ENCODE data around the gene ABL1. TPM values are rescaled to one million over a fixed set of nuclear protein-coding genes. Genes with fewer than 3 reads are reported as not detected.

Gene ABL1
- polyA plus RNA-seq, 1 of the 3 experiments (the other 2 are of a cell fraction), result 24.6 TPM

DNA sequence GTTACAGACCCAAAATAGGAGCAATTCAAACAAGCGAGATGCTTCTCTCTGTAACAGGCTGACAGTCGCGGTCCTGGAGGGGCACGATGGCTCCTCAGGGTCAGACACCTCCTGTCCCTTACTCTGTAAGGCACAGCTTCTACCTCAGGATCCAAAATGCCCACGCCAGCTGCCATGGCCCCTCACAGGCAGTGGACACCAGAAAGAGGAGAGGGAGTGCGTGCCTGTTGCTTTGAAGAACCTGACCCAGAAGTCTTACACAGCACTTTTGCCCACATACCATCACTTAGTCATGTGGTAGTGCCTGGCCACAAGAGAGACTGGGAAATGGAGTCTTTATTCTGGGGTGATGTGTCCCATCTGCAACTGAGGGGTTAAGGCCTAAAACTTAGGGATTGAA lies 11.6 kb upstream of the ABL1 start:
- no peak overlapping the region for H3K9ac ChIP-seq
- no peak overlapping the region; a peak in 1 of 4 replicates for H3K27ac ChIP-seq (ENCODE audit: low read depth in 2 of 2, low read length in 1 of 2)
- no peak overlapping the region for H3K4me2 ChIP-seq
- peaks cover 34% of the 10 kb centered on the region for H3K79me2 ChIP-seq (ENCODE audit: insufficient read depth)
- no peak for DNase-seq
- peaks cover 15 to 31% of the 10 kb centered on the region in 2 experiments; a peak in 3 of 4 replicates for H3K4me1 ChIP-seq (ENCODE audit: control insufficient read depth in 1 of 2, insufficient read depth in 2 of 2, low read depth in 1 of 2, low read length in 1 of 2)
- peaks cover 15% of the 10 kb centered on the region for H3F3A ChIP-seq (replicated peaks; ENCODE audit: insufficient read depth)
- TF ChIP-seq FOXM1 (IDR thresholded peaks at IDR 0.05; ENCODE audit: low read depth) (no peak), RCOR1 (IDR thresholded peaks at IDR 0.05; ENCODE audit: low read length) (no peak), MEF2A (IDR thresholded peaks at IDR 0.05; ENCODE audit: borderline replicate concordance, low read depth) (no peak)
- TF ChIP-seq, protein P1, sequence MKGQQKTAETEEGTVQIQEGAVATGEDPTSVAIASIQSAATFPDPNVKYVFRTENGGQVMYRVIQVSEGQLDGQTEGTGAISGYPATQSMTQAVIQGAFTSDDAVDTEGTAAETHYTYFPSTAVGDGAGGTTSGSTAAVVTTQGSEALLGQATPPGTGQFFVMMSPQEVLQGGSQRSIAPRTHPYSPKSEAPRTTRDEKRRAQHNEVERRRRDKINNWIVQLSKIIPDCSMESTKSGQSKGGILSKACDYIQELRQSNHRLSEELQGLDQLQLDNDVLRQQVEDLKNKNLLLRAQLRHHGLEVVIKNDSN (IDR thresholded peaks at IDR 0.05; ENCODE audit: borderline replicate concordance, low read depth), result peak; percentile 48; the same call in 1 of the 2 replicates
- ChIA-PET POLR2A (no interaction called here), CTCF (interaction anchor here (0.9 to 2.3 kb wide), 4 partner anchors 37 to 91 kb away, joined by 3 to 7 read pairs (median 4); no protein-coding TSS in a partner anchor)
- 99% methylated on average over 5 of the region's 6 CpGs for WGBS (ENCODE audit: low lambda C conversion rate)
- H3K9me3 ChIP-seq, result peaks cover 2% of the 10 kb centered on the region; the same call in 1 of the 2 replicates
- no peaks in the 10 kb centered on the region for H4K20me1 ChIP-seq (ENCODE audit: insufficient read depth)
- H3K4me3 ChIP-seq (ENCODE audit: low read depth in 2 of 2, low read length in 1 of 2), result no peak overlapping the region
- H3K27me3 ChIP-seq (ENCODE audit: insufficient read depth), result no peaks in the 10 kb centered on the region
- H2AFZ ChIP-seq (ENCODE audit: low read depth), result no peak overlapping the region
- H3K36me3 ChIP-seq (replicated peaks in 1 of 2; ENCODE audit: control insufficient read depth in 1 of 2, insufficient read depth in 2 of 2, low read length in 1 of 2), result peaks cover 0 to under 1% of the 10 kb centered on the region in 2 experiments
- H3K9me2 ChIP-seq, result no peaks in the 10 kb centered on the region

DNA sequence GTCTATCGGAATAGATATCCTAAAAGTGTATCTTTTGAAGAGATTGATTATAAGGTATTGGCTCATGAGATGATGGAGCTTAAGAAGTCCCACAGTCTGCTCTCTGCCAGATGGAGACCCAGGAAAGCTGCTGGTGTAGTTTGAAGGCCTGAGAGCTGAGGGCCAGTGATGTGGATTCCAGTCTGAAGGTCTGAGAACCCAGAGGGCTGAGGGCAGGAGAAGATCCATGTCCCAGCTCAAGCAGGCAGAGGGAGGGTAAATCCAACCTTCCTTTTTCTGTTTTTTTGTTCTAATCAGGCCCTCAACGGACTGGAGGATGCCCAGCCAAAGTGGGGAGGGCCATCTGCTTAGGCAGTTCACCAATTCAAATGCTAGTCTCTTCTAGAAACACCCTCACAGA lies 11.0 kb upstream of the ABL1 start:
- ChIA-PET CTCF (interaction anchor here (0.9 to 2.3 kb wide), 4 partner anchors 11 to 92 kb away, joined by 3 to 7 read pairs (median 4); partner anchors contain the start of gene ABL1), POLR2A (no interaction called here)
- Histone ChIP-seq H3K36me3 (replicated peaks in 1 of 2; ENCODE audit: control insufficient read depth in 1 of 2, insufficient read depth in 2 of 2, low read length in 1 of 2) (peaks cover 0 to 7% of the 10 kb centered on the region in 2 experiments), H3K79me2 (ENCODE audit: insufficient read depth) (peaks cover 40% of the 10 kb centered on the region), H3K4me2 (peak overlapping the region; percentile 58; the same call in 1 of the 2 replicates), H3K27me3 (ENCODE audit: insufficient read depth) (no peaks in the 10 kb centered on the region), H3K9ac (no peak overlapping the region; the same call in 1 of the 2 replicates), H2AFZ (ENCODE audit: low read depth) (no peak overlapping the region), H3K4me3 (ENCODE audit: low read depth in 2 of 2, low read length in 1 of 2) (no peak overlapping the region), H4K20me1 (ENCODE audit: insufficient read depth) (no peaks in the 10 kb centered on the region), H3K27ac (ENCODE audit: low read depth in 2 of 2, low read length in 1 of 2) (peak overlapping the region; percentile 79 to 84), H3F3A (replicated peaks; ENCODE audit: insufficient read depth) (peaks cover 15% of the 10 kb centered on the region), H3K4me1 (ENCODE audit: control insufficient read depth in 1 of 2, insufficient read depth in 2 of 2, low read depth in 1 of 2, low read length in 1 of 2) (peaks cover 15 to 31% of the 10 kb centered on the region in 2 experiments; a peak in 3 of 4 replicates), H3K9me2 (no peaks in the 10 kb centered on the region), H3K9me3 (peaks cover 7% of the 10 kb centered on the region; the same call in 1 of the 2 replicates)
- no peak for TF ChIP-seq GATA2 (CRISPR knock-in tag; IDR thresholded peaks at IDR 0.05)
- TF ChIP-seq NFIC (IDR thresholded peaks at IDR 0.05; ENCODE audit: borderline replicate concordance), result no peak
- TF ChIP-seq SMC3 (IDR thresholded peaks at IDR 0.05; ENCODE audit: low read depth, low read length), result no peak
- TF ChIP-seq, protein P2, sequence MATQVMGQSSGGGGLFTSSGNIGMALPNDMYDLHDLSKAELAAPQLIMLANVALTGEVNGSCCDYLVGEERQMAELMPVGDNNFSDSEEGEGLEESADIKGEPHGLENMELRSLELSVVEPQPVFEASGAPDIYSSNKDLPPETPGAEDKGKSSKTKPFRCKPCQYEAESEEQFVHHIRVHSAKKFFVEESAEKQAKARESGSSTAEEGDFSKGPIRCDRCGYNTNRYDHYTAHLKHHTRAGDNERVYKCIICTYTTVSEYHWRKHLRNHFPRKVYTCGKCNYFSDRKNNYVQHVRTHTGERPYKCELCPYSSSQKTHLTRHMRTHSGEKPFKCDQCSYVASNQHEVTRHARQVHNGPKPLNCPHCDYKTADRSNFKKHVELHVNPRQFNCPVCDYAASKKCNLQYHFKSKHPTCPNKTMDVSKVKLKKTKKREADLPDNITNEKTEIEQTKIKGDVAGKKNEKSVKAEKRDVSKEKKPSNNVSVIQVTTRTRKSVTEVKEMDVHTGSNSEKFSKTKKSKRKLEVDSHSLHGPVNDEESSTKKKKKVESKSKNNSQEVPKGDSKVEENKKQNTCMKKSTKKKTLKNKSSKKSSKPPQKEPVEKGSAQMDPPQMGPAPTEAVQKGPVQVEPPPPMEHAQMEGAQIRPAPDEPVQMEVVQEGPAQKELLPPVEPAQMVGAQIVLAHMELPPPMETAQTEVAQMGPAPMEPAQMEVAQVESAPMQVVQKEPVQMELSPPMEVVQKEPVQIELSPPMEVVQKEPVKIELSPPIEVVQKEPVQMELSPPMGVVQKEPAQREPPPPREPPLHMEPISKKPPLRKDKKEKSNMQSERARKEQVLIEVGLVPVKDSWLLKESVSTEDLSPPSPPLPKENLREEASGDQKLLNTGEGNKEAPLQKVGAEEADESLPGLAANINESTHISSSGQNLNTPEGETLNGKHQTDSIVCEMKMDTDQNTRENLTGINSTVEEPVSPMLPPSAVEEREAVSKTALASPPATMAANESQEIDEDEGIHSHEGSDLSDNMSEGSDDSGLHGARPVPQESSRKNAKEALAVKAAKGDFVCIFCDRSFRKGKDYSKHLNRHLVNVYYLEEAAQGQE (IDR thresholded peaks at IDR 0.05; ENCODE audit: low read depth, low read length), result no peak
- TF ChIP-seq FOXJ3 (CRISPR knock-in tag; IDR thresholded peaks at IDR 0.05), result no peak
- TF ChIP-seq MXI1 (IDR thresholded peaks at IDR 0.05; ENCODE audit: low read depth, low read length), result no peak
- no peak for TF ChIP-seq RCOR1 (IDR thresholded peaks at IDR 0.05; ENCODE audit: low read length)
- TF ChIP-seq POLR2AphosphoS5 (IDR thresholded peaks at IDR 0.05; ENCODE audit: low read depth, low read length), result no peak
- TF ChIP-seq CHD2 (IDR thresholded peaks at IDR 0.05; ENCODE audit: low read length, partially characterized antibody), result no peak
- no peak for TF ChIP-seq EP300 (IDR thresholded peaks at IDR 0.05; ENCODE audit: borderline replicate concordance in 1 of 2, low read depth in 1 of 2, low read length in 1 of 2)
- TF ChIP-seq GABPA (IDR thresholded peaks at IDR 0.05; ENCODE audit: low read depth), result no peak
- no peak for DNase-seq
- 86% methylated on average over 2 of the region's 2 CpGs for WGBS (ENCODE audit: low lambda C conversion rate)

All from SK-N-SH (cell line).